Endothelial cell of umbilical vein (primary cell): ENCODE measurements around the gene NR4A1. TPM values are rescaled to one million over a fixed set of nuclear protein-coding genes. Genes with fewer than 3 reads are reported as not detected.

Source experiments
- BruUV-seq: library from RNA; stranded (reverse); fragments of 400-500 nt; replicated peaks from 2 replicates; lab custom pipeline; 2021; lab: Mats Ljungman, UMichigan
- CTCF ChIA-PET: fragments of 300-600, 350-600 bp; sonication (Branson Sonifier 250); formaldehyde crosslinking; loops from one replicate; lab custom pipeline; 2021; ENCODE audit warnings: antibody characterized with exemption, inconsistent platforms; lab: Charles Lee
- POLR2A ChIA-PET: fragments of 300-600, 350-600 bp; sonication (Branson Sonifier 250); formaldehyde crosslinking; loops from one replicate; lab custom pipeline; 2021; ENCODE audit warnings: antibody characterized with exemption, inconsistent platforms; lab: Charles Lee
- DNase-seq: peaks from one replicate; pipeline ENCODE4 v3.0.0-alpha.2; 2011; ENCODE audit warnings: low read depth, low spot score
- FAIRE-seq: peaks from 2 replicates; lab custom pipeline; 2011; peaks lifted over from hg19 to GRCh38; lab: Jason Lieb, UNC
- H2AFZ ChIP-seq: 2 replicates; pipeline ENCODE4 v1.6.0; 2012; ENCODE audit warnings: low read depth, low read length, control low read depth, inconsistent platforms
- H3K27ac ChIP-seq: 2 replicates; pipeline ENCODE4 v1.5.1; 2011; ENCODE audit warnings: low read depth, mild to moderate bottlenecking, control low read depth, low read length, moderate library complexity; ENCODE audit not compliant: insufficient read depth
- H3K27me3 ChIP-seq, 2 experiments: 2 replicates each; pipeline versions ENCODE4 v1.6.0 to v1.6.1; 2011; ENCODE audit warnings: low read length in 2 of 2, mixed read lengths in 1 of 2; ENCODE audit not compliant: control insufficient read depth in 2 of 2, insufficient read depth in 2 of 2
- H3K36me3 ChIP-seq, 2 experiments: 2 replicates in 1 of 2; 3 replicates in 1 of 2; pipeline ENCODE4 v1.5.1; 2011; ENCODE audit warnings: low read length in 2 of 2, mild to moderate bottlenecking in 1 of 2, moderate library complexity in 1 of 2; ENCODE audit not compliant: control insufficient read depth in 2 of 2, insufficient read depth in 2 of 2; ENCODE audit errors: extremely low read depth in 1 of 2
- H3K4me1 ChIP-seq: 3 replicates; pipeline ENCODE4 v1.5.1; 2011; ENCODE audit warnings: mild to moderate bottlenecking, low read length; ENCODE audit not compliant: control insufficient read depth, insufficient read depth; ENCODE audit errors: extremely low read depth
- H3K4me2 ChIP-seq: 2 replicates; pipeline ENCODE4 v1.6.1; 2011; ENCODE audit warnings: low read length, control low read depth, mixed read lengths; ENCODE audit not compliant: insufficient read depth
- H3K4me3 ChIP-seq, 3 experiments: fragments of 200-600 bp in 1 of 3; sonication (generic), shearing (Covaris generic) in 1 of 3; replicated peaks in 1 of 3; 2 replicates each; pipeline ENCODE4 v1.5.1; 2011 to 2016; ENCODE audit warnings: control low read depth in 3 of 3, low read length in 3 of 3, mild to moderate bottlenecking in 2 of 3, inconsistent platforms in 1 of 3, low read depth in 1 of 3, moderate library complexity in 1 of 3; ENCODE audit not compliant: insufficient read depth in 1 of 3
- H3K79me2 ChIP-seq: 2 replicates; pipeline ENCODE4 v1.6.0; 2012; ENCODE audit warnings: low read length, inconsistent platforms; ENCODE audit not compliant: control insufficient read depth, insufficient read depth
- H3K9ac ChIP-seq: replicated peaks from 2 replicates; pipeline ENCODE3; 2011; ENCODE audit warnings: low read length, control low read depth; ENCODE audit not compliant: insufficient read depth; ENCODE audit errors: extremely low read depth
- H3K9me1 ChIP-seq: replicated peaks from 3 replicates; pipeline ENCODE4 v1.6.0; 2011; ENCODE audit warnings: mild to moderate bottlenecking, low read length; ENCODE audit not compliant: control insufficient read depth, insufficient read depth; ENCODE audit errors: extremely low read depth
- H3K9me3 ChIP-seq: replicated peaks from 2 replicates; pipeline ENCODE4 v1.5.1; 2012; ENCODE audit warnings: low read length, inconsistent platforms; ENCODE audit not compliant: control insufficient read depth, insufficient read depth
- H4K20me1 ChIP-seq: replicated peaks from 2 replicates; pipeline ENCODE3; 2011; ENCODE audit warnings: mild to moderate bottlenecking, low read length; ENCODE audit not compliant: control insufficient read depth, insufficient read depth; ENCODE audit errors: extremely low read depth
- EZH2 ChIP-seq: IDR thresholded peaks from 2 replicates; pipeline ENCODE4 v1.6.1; 2012; ENCODE audit warnings: borderline replicate concordance, low read depth, mild to moderate bottlenecking, moderate library complexity, low read length, inconsistent platforms; ENCODE audit not compliant: severe bottlenecking
- FOS ChIP-seq: IDR thresholded peaks from 2 replicates; pipeline ENCODE4 v1.6.1; 2011; ENCODE audit warnings: mild to moderate bottlenecking, low read length, moderate library complexity, borderline replicate concordance; ENCODE audit not compliant: insufficient read depth
- GATA2 ChIP-seq: IDR thresholded peaks from 2 replicates; pipeline ENCODE4 v1.7.0; 2011; ENCODE audit warnings: low read depth, mild to moderate bottlenecking, moderate library complexity, mixed read lengths, low read length; ENCODE audit not compliant: insufficient read length, insufficient read depth
- JUN ChIP-seq: IDR thresholded peaks from 2 replicates; pipeline ENCODE4 v1.6.1; 2011; ENCODE audit warnings: borderline replicate concordance, low read depth; ENCODE audit not compliant: insufficient read length, insufficient read depth
- MYC ChIP-seq: IDR thresholded peaks from one replicate; pipeline ENCODE4 v1.6.1; 2011; ENCODE audit warnings: mild to moderate bottlenecking, low read depth, low read length
- POLR2A ChIP-seq: IDR thresholded peaks from 2 replicates; pipeline ENCODE4 v1.6.1; 2012; ENCODE audit warnings: low read depth, mild to moderate bottlenecking, control low read depth, low read length
- POLR2AphosphoS5 ChIP-seq: IDR thresholded peaks from 2 replicates; pipeline ENCODE4 v1.6.1; 2012; ENCODE audit warnings: low read depth, mild to moderate bottlenecking, control low read depth, low read length, moderate library complexity; ENCODE audit not compliant: insufficient read depth
- dilution Hi-C: fragments of 300-500 bp; cut with MboI; formaldehyde crosslinking; loops from one replicate; pipeline ENCODE4 v1.15.0; 2019; ENCODE audit warnings: low sequenced_read_pairs; ENCODE audit not compliant: extremely low pct_ligation_motif_present
- intact Hi-C: fragments of 100-400 bp; cut with micrococcal nuclease; formaldehyde crosslinking; loops from one replicate; pipeline ENCODE4 v1.10.0; 2022
- polyA plus RNA-seq, 4 experiments: library from polyadenylated mRNA; depleted of rRNA in 3 of 4; stranded (reverse) in 3 of 4; unstranded in 1 of 4; fragments of >200 nt; gene quantifications; 2 replicates each; pipeline versions ENCODE4 v1.2.1 to v1.2.3, GENCODE V29; 2011 to 2012; ENCODE audit warnings: missing spikeins in 1 of 4
- total RNA-seq: library from RNA; stranded (reverse); gene quantifications from 2 replicates; pipeline ENCODE4 v1.2.3, GENCODE V29; 2021
- TF ChIP-seq, protein P1 (sequence below): IDR thresholded peaks from 2 replicates; pipeline ENCODE4 v1.6.1; 2011; ENCODE audit not compliant: insufficient read depth, insufficient read length
- TF ChIP-seq, protein P2 (sequence below), 2 donors: IDR thresholded peaks; 1 replicate in 1 of 2; 2 replicates in 1 of 2; pipeline ENCODE4 v1.5.1; 2011; ENCODE audit warnings: low read length in 2 of 2, mild to moderate bottlenecking in 2 of 2, moderate library complexity in 2 of 2, control low read depth in 1 of 2, inconsistent platforms in 1 of 2, low read depth in 1 of 2; ENCODE audit not compliant: insufficient read depth in 1 of 2; ENCODE audit errors: extremely low read depth in 1 of 2

The NR4A1 gene
- total and polyA plus RNA-seq, 2 donors (not counting 3 experiments of a cell fraction or from before 2014, with no cell fraction given) = 6.8 to 18.2 TPM

DNA sequence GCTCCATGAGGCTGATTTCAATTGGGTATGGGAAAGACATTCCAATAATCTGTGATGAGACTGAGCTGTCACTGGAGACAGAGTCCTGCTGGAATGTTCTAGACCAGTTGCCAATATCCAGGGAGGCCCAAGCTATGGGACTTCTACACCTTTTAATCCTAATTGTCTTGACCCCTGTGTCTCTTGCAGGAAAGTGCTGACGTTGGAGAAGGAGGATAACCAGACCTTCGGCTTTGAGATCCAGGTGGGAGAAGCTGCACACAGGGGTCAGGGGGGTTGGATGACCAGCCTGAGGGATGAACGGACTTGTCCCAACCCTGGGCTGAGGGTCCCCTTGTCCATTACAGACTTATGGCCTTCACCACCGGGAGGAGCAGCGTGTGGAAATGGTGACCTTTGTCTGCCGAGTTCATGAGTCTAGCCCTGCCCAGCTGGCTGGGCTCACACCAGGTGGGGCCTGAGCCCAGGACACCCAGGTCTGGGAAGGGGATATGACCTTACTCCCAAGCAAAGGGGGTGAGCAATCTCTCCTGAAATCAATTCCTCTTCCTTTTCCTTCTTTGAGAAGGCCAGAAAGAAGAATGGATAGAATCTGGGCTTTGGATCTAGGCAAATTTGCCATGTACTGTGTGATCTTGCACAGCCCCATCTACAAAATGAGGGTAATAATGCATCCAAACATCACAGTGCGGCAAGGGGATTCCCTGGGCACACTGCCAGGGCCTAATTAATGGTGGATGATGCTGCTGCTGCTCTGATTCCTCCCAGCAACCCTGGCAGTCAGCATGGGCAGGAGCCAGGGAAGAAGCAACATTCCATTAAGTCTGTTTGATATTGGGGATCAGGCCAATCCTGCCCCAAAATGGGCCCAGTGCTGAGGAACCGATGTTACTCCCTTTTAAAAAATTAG lies 40.3 kb upstream of the NR4A1 start:
- H3K9ac ChIP-seq = peak overlapping the region; percentile 36
- H2AFZ ChIP-seq = no peak overlapping the region
- CTCF ChIA-PET = interaction anchor here (0.7 to 11.4 kb wide), 8 partner anchors 10 to 119 kb away, joined by 3 to 946 read pairs (median 4); partner anchors contain the start of gene ATG101
- peaks cover 38 to 42% of the 10 kb centered on the region in 2 experiments for H3K36me3 ChIP-seq
- H3K4me2 ChIP-seq = peak overlapping the region; percentile 37
- H3K4me1 ChIP-seq = peaks cover 37% of the 10 kb centered on the region
- no peak for FAIRE-seq
- H3K27ac ChIP-seq = peak overlapping the region; percentile 37
- H4K20me1 ChIP-seq = no peaks in the 10 kb centered on the region
- H3K4me3 ChIP-seq = peak overlapping the region in 1 of 3 experiments; percentile 11
- no TSS peak for BruUV-seq
- H3K79me2 ChIP-seq = peaks cover 32% of the 10 kb centered on the region
- dilution Hi-C loops (no loop called here), intact Hi-C loops (loop anchor here (1.0 kb wide), 1 partner anchor 9 kb away; no protein-coding TSS in a partner anchor)
- H3K27me3 ChIP-seq = no peaks in the 10 kb centered on the region
- H3K9me1 ChIP-seq = no peaks in the 10 kb centered on the region
- no peak for DNase-seq
- TF ChIP-seq POLR2A (no peak), FOS (no peak), EZH2 (no peak), JUN (no peak), GATA2 (no peak), POLR2AphosphoS5 (no peak), MYC (no peak)
- TF ChIP-seq, protein P1, sequence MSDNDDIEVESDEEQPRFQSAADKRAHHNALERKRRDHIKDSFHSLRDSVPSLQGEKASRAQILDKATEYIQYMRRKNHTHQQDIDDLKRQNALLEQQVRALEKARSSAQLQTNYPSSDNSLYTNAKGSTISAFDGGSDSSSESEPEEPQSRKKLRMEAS = no peak
- TF ChIP-seq, protein P2, sequence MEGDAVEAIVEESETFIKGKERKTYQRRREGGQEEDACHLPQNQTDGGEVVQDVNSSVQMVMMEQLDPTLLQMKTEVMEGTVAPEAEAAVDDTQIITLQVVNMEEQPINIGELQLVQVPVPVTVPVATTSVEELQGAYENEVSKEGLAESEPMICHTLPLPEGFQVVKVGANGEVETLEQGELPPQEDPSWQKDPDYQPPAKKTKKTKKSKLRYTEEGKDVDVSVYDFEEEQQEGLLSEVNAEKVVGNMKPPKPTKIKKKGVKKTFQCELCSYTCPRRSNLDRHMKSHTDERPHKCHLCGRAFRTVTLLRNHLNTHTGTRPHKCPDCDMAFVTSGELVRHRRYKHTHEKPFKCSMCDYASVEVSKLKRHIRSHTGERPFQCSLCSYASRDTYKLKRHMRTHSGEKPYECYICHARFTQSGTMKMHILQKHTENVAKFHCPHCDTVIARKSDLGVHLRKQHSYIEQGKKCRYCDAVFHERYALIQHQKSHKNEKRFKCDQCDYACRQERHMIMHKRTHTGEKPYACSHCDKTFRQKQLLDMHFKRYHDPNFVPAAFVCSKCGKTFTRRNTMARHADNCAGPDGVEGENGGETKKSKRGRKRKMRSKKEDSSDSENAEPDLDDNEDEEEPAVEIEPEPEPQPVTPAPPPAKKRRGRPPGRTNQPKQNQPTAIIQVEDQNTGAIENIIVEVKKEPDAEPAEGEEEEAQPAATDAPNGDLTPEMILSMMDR (IDR thresholded peaks at IDR 0.05; ENCODE audit: extremely low read depth in 1 of 2, insufficient read depth in 1 of 2, low read depth in 1 of 2, low read length in 2 of 2) = no peak
- POLR2A ChIA-PET = interaction anchor here (1.1 to 2.3 kb wide), 4 partner anchors 9 to 40 kb away, joined by 5 to 30 read pairs (median 8); partner anchors contain the start of gene NR4A1
- no peaks in the 10 kb centered on the region for H3K9me3 ChIP-seq
